ENCODE results near the gene C5orf46. TPM values are rescaled to one million over a fixed set of nuclear protein-coding genes. Genes with fewer than 3 reads are reported as not detected.

The C5orf46 gene
- total and polyA plus RNA-seq, 2 of the 13 experiments (the other 11 are each of a cell fraction or from before 2014, with no cell fraction given): not detected

DNA sequence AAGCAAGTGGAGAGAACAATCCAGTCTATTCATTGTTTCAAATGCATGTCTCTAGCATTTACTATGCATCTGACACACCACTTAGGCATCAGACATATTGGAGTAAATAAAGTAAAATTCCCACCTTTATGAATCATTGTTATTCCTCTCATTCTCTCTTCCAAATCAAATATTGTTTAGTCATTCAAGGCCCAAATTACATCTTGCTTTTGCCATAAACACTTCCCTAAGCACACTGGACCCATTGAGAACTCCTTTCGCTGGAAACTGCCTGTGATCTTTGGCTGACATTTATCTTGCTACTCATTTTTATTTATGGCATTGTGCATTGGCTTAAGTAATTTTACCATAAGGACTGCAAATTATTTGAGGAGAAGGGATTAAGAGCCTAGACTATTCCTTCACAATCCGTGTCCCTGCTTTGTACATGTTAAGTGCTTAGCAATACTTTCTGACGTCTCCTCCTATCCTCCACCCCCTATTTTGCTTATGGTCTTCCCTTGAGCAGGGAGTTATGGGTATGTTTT is 7.4 kb downstream of the C5orf46 start:
- Histone ChIP-seq H3K9me3 (ENCODE audit: low read length) (no peaks in the 10 kb centered on the region), H2AFZ (ENCODE audit: low read length) (no peak overlapping the region), H3K4me2 (ENCODE audit: low read depth, low read length) (no peak overlapping the region), H3K9ac (ENCODE audit: insufficient read depth, low read depth, low read length) (no peak overlapping the region), H3K4me1 (ENCODE audit: insufficient read depth, low read length) (no peaks in the 10 kb centered on the region), H3K79me2 (ENCODE audit: insufficient read depth, low read length) (no peaks in the 10 kb centered on the region), H4K20me1 (ENCODE audit: insufficient read depth, low read length) (no peaks in the 10 kb centered on the region), H3K36me3 (replicated peaks in 1 of 2; ENCODE audit: control insufficient read depth in 1 of 2, insufficient read depth in 2 of 2, low read length in 2 of 2) (no peaks in the 10 kb centered on the region), H3K4me3 (replicated peaks in 1 of 3; ENCODE audit: insufficient read depth in 1 of 3, low read depth in 2 of 3, low read length in 3 of 3) (no peak overlapping the region), H3K27ac (ENCODE audit: extremely low read length, insufficient read depth, low read length) (no peak overlapping the region), H3K27me3 (ENCODE audit: control insufficient read depth in 1 of 2, insufficient read depth in 2 of 2, low read length in 2 of 2) (no peaks in the 10 kb centered on the region)
- in situ Hi-C loops (cut with HindIII; ENCODE audit: extremely low pct_ligation_motif_present, low pct_unique_long_range_greater_than_20kb) (no loop called here), intact Hi-C loops (cut with micrococcal nuclease; ENCODE audit: unreplicated experiment) (no loop called here)
- ChIA-PET POLR2A (no interaction called here), CTCF (ENCODE audit: low intra/inter-chr PET ratio, low total read pairs) (no interaction called here)
- no TSS peak for BruUV-seq (replicated peaks)
- FAIRE-seq (no peak), ATAC-seq (no peak), DNase-seq (ENCODE audit: low spot score) (no peak)
- 17% methylated on average over 3 of the region's 3 CpGs for WGBS (ENCODE audit: low lambda C conversion rate)
- TF ChIP-seq NR2C2 (CRISPR knock-in tag; IDR thresholded peaks at IDR 0.05; ENCODE audit: borderline replicate concordance): no peak
- no peak for TF ChIP-seq MXD4 (CRISPR knock-in tag; IDR thresholded peaks at IDR 0.05)
- TF ChIP-seq, protein P1, sequence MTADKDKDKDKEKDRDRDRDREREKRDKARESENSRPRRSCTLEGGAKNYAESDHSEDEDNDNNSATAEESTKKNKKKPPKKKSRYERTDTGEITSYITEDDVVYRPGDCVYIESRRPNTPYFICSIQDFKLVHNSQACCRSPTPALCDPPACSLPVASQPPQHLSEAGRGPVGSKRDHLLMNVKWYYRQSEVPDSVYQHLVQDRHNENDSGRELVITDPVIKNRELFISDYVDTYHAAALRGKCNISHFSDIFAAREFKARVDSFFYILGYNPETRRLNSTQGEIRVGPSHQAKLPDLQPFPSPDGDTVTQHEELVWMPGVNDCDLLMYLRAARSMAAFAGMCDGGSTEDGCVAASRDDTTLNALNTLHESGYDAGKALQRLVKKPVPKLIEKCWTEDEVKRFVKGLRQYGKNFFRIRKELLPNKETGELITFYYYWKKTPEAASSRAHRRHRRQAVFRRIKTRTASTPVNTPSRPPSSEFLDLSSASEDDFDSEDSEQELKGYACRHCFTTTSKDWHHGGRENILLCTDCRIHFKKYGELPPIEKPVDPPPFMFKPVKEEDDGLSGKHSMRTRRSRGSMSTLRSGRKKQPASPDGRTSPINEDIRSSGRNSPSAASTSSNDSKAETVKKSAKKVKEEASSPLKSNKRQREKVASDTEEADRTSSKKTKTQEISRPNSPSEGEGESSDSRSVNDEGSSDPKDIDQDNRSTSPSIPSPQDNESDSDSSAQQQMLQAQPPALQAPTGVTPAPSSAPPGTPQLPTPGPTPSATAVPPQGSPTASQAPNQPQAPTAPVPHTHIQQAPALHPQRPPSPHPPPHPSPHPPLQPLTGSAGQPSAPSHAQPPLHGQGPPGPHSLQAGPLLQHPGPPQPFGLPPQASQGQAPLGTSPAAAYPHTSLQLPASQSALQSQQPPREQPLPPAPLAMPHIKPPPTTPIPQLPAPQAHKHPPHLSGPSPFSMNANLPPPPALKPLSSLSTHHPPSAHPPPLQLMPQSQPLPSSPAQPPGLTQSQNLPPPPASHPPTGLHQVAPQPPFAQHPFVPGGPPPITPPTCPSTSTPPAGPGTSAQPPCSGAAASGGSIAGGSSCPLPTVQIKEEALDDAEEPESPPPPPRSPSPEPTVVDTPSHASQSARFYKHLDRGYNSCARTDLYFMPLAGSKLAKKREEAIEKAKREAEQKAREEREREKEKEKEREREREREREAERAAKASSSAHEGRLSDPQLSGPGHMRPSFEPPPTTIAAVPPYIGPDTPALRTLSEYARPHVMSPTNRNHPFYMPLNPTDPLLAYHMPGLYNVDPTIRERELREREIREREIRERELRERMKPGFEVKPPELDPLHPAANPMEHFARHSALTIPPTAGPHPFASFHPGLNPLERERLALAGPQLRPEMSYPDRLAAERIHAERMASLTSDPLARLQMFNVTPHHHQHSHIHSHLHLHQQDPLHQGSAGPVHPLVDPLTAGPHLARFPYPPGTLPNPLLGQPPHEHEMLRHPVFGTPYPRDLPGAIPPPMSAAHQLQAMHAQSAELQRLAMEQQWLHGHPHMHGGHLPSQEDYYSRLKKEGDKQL (CRISPR knock-in tag; IDR thresholded peaks at IDR 0.05; ENCODE audit: low read depth): no peak
- no peak for TF ChIP-seq MAFK (conservative IDR thresholded peaks at IDR 0.05 in 1 of 2, IDR thresholded peaks at IDR 0.05 in 1 of 2; ENCODE audit: low read length in 2 of 2)
- TF ChIP-seq ZNF251 (CRISPR knock-in tag; IDR thresholded peaks at IDR 0.05): no peak
- TF ChIP-seq FIP1L1 (IDR thresholded peaks at IDR 0.05; ENCODE audit: borderline replicate concordance, insufficient read depth, low read depth, low read length): no peak
- TF ChIP-seq, protein P2, sequence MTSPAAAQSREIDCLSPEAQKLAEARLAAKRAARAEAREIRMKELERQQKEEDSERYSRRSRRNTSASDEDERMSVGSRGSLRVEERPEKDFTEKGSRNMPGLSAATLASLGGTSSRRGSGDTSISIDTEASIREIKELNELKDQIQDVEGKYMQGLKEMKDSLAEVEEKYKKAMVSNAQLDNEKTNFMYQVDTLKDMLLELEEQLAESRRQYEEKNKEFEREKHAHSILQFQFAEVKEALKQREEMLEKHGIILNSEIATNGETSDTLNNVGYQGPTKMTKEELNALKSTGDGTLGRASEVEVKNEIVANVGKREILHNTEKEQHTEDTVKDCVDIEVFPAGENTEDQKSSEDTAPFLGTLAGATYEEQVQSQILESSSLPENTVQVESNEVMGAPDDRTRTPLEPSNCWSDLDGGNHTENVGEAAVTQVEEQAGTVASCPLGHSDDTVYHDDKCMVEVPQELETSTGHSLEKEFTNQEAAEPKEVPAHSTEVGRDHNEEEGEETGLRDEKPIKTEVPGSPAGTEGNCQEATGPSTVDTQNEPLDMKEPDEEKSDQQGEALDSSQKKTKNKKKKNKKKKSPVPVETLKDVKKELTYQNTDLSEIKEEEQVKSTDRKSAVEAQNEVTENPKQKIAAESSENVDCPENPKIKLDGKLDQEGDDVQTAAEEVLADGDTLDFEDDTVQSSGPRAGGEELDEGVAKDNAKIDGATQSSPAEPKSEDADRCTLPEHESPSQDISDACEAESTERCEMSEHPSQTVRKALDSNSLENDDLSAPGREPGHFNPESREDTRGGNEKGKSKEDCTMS (CRISPR knock-in tag; conservative IDR thresholded peaks at IDR 0.05): no peak
- TF ChIP-seq, protein P3, sequence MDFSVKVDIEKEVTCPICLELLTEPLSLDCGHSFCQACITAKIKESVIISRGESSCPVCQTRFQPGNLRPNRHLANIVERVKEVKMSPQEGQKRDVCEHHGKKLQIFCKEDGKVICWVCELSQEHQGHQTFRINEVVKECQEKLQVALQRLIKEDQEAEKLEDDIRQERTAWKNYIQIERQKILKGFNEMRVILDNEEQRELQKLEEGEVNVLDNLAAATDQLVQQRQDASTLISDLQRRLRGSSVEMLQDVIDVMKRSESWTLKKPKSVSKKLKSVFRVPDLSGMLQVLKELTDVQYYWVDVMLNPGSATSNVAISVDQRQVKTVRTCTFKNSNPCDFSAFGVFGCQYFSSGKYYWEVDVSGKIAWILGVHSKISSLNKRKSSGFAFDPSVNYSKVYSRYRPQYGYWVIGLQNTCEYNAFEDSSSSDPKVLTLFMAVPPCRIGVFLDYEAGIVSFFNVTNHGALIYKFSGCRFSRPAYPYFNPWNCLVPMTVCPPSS (IDR thresholded peaks at IDR 0.05): no peak

All from HepG2 (cell line).